Mucosa of gallbladder (tissue), 1 donor: ENCODE measurements around the gene PPP1R3F. TPM values are rescaled to one million over a fixed set of nuclear protein-coding genes. Genes with fewer than 3 reads are reported as not detected.

Experiments
- DNase-seq: peaks from one replicate; pipeline ENCODE4 v3.0.0-alpha.2; 2020; ENCODE audit warnings: low spot score
- total RNA-seq: library from RNA; stranded (reverse); gene quantifications from one replicate; pipeline ENCODE4 v1.2.1, GENCODE V29; 2021
- donor health status: DM: no; HTN: no; CAD: no.

PPP1R3F gene, protein sequence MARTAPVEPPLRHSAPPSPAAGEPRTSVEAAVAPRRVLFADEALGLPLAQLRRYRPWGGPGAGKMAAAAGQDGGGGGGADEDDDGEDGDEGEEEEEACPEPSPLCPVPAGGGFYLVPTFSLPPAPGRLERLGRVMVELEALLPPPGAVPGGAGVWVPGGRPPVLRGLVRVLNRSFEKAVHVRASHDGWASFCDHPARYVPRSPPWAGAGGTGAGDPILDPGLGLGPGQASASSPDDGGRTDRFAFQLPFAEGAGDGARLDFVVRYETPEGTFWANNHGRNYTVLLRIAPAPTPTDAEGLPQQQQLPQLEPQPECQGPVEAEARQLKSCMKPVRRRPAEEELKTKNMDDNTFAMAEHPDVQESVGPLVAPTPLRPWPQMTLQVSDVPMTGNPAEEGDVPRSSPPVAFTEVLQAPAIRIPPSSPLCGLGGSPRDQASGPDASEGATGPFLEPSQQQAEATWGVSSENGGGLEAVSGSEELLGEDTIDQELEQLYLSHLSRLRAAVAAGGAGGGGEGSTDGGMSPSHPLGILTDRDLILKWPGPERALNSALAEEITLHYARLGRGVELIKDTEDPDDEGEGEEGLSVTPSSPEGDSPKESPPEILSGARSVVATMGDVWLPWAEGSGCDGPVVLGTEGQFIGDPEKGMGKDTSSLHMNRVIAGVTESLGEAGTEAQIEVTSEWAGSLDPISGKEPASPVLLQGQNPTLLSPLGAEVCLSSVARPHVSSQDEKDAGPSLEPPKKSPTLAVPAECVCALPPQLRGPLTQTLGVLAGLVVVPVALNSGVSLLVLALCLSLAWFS
- 11.5 TPM for total RNA-seq

DNA sequence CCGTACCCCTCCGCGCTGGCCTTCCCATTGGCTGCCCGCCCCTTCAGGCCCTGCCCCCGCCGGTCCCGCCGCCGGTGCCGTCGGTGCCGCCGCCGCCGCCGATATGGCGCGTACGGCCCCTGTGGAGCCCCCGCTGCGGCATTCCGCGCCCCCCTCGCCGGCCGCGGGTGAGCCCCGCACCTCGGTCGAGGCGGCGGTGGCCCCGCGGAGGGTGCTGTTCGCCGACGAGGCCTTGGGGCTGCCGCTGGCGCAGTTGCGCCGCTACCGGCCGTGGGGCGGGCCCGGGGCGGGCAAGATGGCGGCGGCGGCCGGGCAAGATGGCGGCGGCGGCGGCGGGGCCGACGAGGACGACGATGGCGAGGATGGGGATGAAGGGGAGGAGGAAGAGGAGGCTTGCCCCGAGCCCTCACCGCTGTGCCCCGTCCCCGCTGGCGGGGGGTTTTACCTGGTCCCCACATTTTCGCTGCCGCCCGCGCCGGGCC lies at the start of gene PPP1R3F:
Gene PPP1R3F, plus strand, starts transcription at position 27 of the 482 bp plus-strand sequence. Its CDS starts 77 bp downstream, at position 104.
- no peak for DNase-seq

DNA sequence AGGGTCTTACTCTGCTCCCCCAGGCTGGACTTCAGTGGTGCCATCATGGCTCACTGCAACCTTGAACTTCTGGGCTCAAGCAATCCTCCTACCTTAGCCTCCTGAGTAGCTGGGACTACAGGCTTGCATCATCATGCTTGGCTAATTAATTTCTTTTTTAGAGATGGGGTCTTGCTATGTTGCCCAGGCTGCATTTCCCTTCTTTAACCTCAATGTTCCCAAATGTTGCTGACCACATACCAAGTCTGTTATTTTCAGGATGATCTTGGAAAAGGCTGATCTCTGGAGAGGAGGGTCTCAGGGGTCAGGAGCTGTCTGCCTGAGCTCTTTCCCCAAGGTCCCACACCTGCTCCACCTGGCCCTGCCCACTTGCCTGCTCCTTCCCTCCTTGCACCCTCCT lies 49.5 kb upstream of the PPP1R3F start:
- no peak for DNase-seq

DNA sequence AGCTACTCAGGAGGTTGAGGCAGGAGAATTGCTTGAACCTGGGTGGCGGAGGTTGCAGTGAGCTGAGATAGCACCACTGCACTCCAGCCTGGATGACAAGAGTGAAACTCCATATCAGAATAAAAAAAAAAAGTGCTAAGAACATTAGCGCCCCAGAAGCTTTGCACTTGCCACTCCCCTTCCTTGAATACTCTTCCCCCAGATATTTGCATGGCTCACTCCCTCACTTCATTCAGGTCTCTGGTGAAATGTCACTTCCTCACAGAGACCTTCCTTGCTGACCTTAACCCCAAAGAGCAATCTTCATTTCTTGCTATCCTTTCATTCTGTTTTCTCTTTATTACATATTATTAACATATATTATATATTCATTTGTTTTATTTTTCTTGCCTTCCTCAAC lies 47.7 kb upstream of the PPP1R3F start:
- DNase-seq = no peak

DNA sequence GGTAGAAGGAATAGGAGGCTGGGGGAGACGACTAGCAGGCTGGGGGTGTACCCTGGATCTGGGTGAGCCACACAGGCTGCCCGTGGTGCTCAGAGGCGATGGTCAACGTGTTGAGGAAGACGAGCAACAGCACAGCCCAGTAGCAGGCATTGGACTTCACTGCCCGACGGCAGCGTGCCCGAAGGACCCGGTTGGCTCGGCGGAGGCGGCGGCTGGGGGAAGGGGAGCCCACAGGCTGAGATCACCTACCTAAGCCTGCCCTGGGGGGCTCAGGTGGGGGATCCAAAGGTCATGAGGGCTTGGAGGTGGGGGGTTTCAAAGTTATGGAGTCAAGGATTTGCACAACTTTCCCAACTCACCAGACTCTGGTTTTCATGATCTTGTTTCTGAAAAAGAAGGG lies 43.7 kb upstream of the PPP1R3F start:
- no peak for DNase-seq

DNA sequence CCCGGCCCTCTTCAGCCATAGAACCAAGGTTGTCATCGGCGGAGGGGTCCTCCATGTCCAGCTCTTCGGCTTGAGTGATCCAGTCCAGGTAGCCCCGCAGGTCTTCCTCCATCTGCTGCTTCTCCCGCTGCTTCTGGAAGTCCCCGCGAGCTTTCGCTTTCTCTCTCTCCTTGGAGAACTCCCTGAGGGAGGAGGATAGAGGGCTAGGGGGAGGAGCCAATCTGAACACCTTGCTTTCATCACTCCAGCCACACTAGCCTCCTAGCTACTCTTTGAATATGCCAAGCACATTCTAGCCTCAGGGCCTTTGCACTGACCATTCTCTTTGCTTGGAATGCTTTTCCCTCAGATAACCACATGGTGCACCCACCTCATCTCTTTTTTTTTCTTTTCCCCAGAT lies 42.6 kb upstream of the PPP1R3F start:
- DNase-seq = no peak

DNA sequence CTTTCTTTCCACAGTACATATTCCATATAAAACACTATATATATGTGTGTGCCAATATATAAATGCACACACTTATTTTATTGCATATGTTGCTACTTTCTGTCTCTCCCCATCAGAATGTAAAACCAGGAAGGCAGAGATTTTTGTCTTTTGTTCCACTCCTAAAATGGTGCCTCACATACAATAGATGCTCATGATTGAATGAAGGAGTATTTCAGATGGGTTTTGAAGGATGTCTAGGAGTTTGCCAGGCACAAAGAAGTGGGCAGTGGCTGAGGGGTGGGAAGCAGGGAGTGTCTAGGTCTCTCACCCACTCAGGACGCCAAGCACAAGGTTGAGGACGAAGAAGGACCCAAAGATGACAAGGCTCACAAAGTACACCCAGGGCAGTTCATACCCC lies 41.9 kb upstream of the PPP1R3F start:
- no peak for DNase-seq

DNA sequence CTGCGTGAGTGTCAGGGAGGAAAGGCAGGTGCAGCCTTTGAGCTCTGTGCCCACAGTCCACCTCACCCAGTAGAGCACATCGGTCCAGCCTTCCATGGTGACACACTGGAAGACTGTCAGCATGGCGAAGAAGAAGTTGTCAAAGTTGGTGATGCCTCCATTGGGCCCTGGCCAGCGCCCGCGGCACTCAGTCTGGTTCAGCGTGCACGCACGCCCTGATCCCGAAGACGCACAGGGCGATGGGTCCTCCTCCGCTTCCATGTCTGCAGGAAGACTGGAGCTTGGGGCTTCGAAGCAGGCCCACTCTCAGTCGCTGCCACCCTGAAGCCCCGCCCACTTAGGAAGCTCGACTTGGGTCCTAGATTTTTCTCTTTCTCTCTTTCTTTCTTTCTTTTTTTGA lies 41.4 kb upstream of the PPP1R3F start:
- no peak for DNase-seq

DNA sequence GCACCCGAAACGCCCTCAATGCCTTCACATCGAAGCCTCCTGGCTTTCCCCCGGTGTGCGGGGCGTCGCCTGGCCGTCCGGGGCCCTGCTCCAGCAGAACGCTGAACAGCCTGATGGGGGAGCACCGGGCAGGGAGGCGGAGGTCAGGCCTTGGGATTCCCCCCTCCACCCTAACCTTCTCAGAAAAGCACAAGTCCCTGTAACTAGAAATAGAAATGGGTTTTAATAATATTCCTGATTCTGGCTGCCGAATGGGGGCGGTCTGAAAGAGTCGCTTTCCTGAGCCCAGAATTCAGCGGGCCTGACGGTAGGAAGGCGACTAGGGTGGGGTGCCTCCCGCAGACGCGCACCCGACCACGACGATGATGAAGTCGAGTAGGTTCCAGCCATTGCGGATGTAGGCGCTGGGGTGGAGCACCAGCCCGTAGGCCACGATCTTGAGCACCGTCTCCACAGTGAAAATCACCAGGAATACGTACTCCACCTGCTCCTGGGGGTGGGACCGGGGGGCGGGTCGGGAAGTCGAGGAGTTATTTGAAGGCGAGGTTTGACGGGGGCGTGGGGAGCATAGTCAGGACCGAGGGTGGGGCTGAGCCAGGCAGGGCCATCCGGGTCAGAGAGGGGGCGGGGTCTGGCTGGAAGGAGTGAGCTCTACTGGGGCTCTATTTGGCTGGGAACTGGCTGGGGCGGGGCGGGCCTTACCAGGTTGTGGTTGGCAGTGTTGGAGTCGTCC lies 38.9 kb upstream of the PPP1R3F start:
- DNase-seq = peak; percentile 28

DNA sequence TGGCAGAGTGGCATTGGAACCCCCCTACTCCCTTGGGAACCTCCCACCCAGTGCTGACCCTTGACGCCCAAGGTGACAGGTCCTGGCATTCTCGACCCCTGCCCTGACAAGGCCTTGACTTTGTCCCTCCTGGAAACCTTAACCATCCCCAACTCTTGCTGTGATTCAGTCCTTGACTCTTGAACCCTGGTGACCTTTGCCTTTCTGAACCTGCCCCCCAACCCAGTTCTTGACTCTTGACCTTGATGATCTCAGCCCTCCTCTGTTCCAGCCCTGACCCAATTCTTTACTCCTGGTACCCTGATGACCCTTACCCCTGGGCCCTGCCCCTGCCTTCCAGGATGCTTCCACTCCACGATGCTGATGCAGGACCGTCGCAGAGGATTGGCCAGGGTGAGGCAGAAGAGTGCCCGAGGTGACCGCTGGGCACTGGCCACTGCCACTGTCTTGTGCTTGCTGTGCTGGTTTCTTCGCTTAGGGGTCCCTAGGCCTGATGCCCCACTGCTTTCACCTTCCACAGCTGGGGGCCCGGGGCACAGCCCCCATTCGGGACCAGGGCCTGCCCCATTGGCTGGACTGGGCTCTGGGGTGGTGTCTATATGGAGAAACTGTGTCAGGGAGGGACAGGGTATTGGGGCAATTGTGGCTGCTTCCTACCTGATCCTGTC lies 38.1 kb upstream of the PPP1R3F start:
- DNase-seq = no peak

DNA sequence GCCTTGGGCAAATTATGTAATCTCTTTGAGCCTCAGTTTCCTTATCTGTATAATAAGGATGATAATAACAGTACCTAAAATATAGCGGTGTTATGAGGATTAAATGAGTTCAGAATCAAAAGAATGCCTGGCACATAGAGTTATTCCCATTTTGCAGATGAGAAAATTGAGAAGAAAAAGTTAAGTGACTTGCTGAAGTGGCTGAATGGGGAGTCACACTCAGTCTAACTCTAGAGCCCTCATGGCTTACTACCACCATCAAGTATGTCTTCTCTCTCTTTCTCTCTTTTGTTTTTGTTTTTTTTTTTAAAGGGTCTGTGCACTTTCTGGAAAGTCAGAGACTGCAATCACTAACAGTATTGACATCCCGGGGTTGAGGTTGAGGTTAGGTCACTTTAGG lies 37.1 kb upstream of the PPP1R3F start:
- no peak for DNase-seq

DNA sequence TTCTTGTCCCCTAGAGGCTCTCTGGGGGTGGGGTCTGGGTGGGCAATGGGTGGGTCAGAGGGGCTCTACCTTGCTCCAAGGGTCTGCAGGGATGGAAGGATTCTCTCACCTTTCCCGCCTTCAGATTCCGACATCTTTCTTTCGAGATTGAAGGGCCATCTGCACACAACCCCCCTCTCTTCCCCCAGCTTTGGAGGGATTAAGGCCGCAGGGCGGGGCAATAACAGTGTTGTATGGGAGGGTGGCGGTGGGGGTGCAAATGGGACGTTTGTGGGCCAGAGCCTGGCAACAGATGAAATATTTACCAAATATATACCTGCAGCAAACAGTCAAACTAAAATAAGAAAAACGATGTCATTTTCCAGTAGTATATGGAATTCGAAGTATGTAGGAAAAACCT lies 36.4 kb upstream of the PPP1R3F start, which contains the start of gene CACNA1F:
Gene CACNA1F, minus strand, starts transcription at position 165 of the 400 bp plus-strand sequence. Its CDS starts 31 bp downstream, at position 134.
- DNase-seq = no peak

DNA sequence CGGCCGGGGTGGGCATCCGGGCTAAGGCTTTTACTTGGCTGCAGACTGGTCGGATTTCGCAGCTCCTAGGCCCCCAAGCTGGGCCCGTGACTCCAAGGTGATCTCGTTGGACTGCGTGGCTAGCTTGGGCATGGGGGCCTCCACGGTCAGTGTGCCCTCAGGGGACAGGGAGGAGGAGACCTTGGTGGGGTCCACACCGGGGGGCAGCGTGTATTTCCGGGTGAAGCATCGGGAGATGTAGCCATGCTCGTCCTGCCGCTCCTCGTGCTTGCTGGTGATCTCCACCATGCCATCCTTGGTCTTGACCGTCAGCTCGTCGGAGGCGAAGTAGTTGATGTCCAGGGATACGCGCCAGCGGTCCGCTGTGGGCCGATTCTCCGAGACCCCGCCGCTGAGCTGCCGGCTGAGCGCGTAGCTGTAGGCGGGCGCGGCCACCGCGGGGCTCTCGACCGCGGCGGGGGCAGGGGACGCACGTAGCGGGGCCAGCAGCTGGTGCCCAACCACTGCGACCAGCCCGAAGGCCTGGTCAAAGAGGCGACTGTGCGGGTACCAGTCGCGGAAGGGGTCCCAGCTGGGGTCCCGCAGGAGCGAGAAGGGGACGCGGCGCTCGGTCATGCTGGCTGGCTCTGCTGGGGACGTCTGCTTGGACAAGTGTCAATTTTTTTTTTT lies 35.6 kb upstream of the PPP1R3F start:
- DNase-seq = no peak

DNA sequence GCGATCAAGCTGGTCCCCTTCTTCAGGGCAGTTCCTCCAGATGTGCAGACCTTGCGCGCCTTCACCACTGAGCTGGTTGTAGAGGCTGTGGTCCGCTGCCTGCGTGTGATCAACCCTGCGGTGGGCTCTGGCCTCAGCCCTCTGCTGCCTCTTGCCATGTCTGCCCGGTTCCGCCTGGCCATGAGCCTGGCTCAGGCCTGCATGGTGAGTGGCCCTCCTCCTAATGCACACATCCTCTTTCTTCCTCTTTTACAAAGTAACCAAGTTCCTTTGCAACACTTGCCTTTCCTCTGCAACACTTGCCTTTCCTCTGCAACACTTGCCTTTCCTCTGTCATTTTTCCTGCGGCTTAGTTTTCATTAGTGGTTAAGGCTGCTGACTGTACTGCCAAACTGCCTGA lies 32.5 kb upstream of the PPP1R3F start:
- DNase-seq = no peak

DNA sequence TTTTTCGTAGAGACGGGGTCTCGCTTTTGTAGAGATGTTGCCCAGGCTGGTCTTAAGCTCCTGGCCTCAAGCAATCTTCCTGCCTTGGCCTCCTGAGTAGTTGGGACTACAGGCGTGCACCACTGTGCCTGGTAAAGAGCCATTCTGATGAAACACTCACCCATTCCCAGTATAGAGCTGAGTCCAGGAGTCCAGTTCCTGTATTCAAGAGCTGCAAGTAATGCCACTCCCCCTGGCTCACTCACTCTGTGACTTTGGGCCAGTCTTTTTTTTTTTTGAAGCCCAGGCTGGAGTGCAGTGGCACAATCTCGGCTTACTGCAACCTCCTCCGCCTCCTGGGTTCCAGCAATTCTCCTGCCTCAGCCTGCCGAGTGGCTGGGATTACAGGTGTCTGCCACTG lies 30.9 kb upstream of the PPP1R3F start:
- no peak for DNase-seq

DNA sequence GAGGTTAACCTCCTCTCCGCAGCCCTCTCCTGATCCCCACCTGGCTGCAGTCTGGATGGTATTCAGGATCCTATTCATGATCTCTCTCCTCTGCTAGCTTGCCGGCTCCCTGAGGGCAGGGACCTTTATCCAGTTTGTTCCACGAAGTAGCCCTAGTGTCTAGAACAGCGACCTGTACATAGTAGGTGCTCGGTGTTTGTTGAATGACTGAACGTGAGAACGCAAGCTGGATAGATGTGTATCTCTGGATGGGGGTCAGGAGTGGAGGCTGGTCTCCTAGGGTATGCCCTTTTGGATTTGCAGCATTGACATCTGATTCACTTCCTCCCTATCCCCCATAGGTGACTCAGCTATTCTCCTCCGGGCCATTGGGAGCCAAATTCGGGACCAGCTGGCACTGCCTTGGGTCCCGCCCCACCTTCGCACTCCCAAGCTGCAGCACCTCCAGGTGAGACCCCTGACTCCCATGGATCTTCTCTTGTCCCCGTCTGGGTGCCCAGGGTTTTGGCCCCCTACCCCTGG lies 27.0 kb upstream of the PPP1R3F start:
- no peak for DNase-seq

DNA sequence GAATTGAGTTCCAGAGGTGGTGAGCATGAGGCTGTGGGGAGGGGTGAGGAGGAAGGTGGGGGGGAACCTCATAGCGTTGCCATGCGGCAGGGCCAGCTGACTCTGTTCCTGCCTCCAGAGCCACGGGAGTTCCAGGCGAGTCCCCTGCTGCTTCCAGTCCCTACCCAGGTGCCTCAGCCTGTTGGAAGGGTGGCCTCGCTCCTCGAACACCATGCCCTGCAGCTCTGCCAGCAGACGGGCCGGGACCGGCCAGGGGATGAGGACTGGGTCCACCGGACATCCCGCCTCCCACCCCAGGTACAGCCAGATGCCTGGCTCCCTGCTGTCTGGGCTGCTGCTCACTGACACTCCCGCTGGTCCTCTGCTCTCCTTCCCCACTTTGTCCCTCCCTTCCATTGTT lies 26.4 kb upstream of the PPP1R3F start:
- DNase-seq = no peak

DNA sequence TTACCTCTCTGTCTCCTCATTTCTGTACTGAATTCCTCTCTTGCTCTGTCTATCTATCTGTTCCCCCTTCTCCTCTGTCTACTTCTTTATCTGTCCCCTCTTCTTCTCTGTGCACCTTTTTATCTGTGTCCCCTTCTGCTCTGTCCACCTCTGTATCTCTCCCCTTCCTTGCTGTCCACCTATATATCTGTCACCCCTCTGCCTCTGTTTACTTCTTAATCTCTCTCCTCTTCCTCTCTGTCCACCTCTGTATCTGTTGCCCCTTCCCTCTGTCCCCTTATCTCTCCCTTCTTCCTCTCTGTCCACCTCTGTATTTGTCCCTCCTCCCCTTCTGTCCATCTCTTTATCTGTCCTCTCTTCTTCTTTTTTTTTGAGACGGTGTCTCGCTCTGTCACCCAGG lies 25.4 kb upstream of the PPP1R3F start:
- DNase-seq = no peak

DNA sequence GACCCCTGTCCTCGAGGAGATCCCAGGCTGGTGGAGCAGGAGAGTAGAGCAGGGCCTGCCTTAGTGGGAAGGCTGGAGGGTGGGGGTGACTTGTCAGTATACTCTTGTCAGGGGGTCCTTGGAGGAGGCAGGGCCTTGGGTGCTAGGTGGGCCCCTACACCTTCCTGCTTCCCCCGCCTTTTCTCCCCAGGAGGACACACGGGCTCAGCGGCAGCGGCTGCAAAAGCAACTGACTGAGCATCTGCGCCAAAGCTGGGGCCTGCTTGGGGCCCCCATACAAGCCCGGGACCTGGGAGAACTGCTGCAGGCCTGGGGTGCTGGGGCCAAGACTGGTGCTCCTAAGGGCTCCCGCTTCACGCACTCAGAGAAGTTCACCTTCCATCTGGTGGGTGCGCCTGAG lies 23.1 kb upstream of the PPP1R3F start:
- no peak for DNase-seq

DNA sequence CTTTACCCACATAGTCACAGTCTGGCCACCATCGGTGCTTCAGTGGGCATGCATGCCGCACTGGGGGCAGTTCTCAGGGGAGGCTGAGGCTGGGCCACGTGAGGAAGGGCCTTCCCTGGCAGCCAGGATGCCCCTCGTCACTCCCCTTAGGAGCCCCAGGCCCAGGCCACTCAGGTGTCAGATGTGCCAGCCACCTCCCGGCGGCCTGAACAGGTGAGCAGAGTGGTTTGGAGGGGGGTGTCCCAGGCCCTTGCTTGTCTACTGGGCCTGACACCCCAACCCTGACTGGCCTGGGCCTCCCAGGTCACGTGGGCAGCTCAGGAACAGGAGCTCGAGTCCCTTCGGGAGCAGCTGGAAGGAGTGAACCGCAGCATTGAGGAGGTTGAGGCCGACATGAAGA lies 22.2 kb upstream of the PPP1R3F start:
- DNase-seq = no peak

DNA sequence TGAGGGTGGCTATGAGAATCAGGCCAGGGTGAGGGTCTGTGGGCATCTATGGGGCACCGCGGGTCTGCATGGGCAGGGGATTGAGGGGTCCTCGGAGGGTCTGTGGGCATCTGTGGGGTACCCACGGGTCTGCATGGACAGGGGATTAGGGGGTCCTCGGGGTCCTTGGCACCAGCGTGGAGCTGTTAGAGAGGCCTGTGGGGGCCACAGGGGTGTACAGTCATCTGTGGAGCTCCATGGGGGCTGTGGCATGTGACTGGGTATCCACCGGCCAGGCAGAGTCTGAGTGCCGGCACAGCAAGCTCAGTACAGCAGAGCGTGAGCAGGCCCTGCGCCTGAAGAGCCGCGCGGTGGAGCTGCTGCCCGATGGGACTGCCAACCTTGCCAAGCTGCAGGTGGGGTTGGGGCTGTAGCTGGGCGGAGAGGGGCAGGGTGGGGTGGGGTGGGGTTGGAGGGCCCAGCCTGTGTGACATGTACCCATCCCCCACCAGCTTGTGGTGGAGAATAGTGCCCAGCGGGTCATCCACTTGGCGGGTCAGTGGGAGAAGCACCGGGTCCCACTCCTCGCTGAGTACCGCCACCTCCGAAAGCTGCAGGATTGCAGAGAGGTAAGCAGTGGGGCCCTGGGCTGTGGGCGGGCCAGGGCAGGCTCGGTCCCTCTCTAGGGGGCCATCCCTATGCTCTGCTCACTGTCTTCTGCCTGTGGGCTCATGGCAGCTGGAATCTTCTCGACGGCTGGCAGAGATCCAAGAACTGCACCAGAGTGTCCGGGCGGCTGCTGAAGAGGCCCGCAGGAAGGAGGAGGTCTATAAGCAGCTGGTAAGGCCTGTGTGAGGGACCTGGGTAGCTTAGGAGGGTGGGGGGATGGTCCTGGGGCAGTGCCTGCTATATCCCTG lies 21.4 kb upstream of the PPP1R3F start:
- no peak for DNase-seq
